GM19023 (cell line): ENCODE results near the gene B3GNT8.
"Not testable (repeated sequence)": the region's sequence is repeated elsewhere in the genome, so short reads cannot be mapped to it uniquely, and the experiment has no call there.

ENCODE experiments used
- ATAC-seq: cut with Tn5 transposase; IDR thresholded peaks from one replicate; pipeline ENCODE4 v1.9.1; 2021; ENCODE audit warnings: mild to moderate bottlenecking, moderate library complexity; ENCODE audit not compliant: unreplicated experiment

Gene B3GNT8

DNA sequence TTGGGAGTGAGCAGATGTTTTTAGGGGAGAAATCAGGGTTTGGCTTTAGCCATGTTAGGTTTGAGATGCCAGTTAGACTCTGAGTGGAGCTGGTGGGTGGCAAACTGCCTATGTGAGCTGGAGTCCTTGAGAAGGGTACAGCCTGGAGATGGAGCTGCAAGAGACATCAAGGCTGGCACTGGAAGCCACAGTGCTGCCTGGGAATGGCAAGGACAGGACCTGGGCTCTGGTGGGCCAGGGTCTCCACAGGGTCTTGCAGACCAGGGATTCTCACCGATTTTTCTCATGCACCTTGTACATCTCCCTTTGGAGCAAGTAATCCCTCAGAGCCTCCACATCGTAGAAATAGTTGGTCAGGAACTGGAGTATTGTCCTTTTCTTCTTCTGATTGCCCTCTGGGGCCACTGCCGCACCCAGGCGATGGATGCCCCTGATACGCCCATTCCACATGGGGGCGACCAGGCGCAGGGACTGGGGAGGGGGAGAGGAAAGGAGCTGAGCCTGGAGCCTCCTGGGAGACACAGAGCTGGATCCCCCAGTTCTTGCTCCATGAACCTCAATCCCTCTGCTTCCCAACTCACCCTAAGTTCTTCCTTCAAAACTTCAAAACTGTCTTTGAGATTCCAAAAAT is 10.9 kb upstream of the B3GNT8 start:
- ATAC-seq: no peak

DNA sequence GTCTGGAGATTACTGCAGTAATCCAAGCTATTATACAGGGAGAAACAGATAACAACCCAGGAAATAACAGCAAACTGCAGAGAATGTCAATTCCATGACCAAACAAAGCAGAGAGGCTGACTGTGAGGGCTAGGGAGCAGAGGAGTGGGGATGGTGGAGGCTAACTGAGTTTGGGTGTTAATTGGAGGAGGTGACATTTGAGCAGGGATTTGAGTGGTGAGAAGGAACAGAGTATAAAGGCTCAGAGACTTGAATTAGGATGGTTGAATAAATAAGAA is 9.4 kb upstream of the B3GNT8 start:
- no peak for ATAC-seq

DNA sequence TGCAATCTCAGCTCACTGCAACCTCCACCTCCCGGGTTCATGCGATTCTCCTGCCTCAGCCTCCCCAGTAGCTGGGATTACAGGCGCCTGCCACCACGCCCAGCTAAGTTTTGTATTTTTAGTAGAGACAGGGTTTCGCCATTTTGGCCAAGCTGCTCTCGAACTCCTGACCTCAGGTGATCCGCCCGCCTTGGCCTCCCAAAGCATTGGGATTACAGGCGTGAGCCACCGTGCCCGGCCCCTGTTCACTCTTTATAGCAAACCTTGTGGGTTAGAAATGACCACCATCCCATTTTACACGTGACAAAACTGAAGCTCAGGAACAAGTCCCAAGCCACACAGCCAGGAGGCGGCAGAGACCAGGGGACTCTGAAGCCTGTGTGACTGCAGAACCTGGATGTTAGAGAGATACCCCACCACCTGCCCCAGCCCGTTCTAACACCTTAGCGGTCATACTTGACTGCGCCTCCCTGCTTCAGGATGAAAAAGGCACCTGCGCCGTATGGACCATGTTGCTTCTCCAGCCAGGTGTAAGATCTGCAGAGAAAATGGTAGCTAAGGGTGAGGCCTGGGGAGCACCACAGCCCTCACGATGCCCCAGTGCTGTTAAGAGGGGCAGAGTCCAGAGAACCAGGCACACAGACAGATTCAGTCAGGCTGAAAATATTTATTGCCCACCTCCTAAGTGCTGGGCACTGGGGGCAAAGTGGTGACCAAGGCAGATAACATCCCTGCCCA is 8.9 kb upstream of the B3GNT8 start:
- ATAC-seq: no peak

DNA sequence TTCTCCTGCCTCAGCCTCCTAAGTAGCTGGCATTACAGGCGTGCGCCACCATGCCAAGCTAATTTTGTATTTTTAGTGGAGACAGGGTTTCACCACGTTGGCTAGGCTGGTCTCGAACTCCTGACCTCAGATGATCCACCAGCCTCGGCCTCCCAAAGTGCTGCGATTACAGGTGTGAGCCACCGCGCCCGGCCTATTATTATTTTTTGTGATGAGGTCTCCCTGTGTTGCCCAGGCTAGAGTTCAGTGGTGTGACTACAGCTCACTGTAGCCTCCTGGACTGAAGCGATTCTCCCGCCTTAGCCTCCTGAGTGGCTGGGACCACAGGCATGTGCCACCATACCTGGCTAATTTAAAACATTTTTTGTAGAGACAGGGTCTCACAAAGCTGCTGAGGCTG is 8.2 kb upstream of the B3GNT8 start:
- ATAC-seq: not testable (repeated sequence)

DNA sequence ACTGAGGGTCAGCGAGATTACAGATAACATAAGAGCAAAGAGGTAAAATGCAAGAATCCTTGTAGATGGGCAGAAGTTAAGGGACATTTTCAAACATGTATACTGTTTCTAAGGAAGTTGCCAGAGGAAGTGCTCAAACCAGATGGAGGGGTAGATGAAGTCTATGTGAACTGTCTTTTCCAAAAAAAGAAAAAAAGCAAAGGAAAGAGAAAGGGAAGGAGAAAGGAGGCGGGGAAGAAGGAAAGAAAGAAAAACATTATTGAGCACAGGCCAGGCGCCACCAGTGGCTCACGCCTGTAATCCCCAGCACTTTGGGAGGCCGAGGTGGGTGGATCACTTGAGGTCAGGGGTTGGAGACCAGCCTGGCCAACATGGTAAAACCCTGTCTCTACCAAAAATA is 7.3 kb upstream of the B3GNT8 start:
- ATAC-seq: no peak

DNA sequence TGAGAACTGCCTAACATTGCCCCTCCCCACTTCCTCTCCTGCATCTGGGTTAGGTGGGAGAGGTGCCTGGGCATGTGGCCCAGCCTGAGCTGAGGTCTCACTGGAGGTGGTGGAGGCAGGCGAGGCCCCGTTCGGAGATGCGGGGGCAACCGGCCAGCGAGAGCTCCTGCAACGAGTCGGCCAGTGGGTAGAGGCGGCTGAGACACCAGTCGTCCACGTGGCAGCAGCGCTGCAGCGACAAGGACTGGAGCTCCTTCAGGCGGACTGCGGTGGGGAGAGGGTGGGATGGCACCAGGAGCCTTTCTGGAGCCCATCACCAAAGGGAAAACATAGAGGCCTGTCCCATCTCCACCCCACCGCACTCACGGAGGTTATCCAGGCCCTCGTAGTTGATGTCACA is 6.0 kb upstream of the B3GNT8 start:
- ATAC-seq: no peak

DNA sequence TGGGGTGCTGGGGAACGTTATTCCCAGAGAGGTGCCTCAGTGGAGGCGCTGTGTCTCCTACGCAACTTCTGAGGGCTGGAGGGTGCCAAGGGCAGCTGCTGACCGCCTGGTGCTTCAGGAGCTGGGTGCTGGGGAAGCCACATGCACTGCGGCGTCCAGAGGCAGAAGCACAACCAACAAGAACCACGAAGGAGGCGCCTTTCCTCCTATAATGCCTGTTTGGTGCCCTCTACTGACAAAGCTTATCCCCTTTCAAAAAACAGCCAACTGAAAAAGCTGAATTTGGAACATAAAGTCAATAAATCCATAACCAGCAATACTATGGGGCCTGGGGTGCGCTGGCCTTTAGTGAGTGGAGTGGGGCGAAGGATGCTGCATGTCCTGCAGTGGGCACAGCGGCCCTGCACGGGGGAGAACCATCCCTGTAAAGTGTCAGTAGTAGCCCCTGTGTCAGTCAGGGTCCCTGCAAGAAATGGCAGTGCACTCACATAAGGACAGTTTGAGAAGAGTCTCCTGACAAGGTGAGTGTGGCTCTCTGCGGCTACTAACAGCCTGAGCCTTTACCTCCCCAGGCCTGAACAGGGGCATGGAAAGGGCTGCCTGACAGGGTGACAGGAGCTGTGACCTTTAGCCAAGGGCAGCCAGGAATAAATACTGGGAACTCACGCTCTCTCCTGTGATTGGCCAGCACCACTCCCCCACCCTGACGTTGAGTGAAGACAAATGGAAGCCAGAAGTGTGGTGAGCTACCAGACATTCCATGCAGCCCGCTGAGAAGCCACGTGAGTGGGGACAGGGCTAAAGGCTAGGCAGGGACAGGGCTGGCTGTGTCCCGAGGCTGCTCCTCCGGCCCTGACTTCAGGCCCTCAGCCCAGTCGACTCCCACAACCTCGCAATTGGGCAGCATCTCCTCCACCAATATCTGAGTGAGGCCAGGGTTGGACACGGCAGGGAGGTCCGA is 4.5 kb upstream of the B3GNT8 start:
- no peak for ATAC-seq

DNA sequence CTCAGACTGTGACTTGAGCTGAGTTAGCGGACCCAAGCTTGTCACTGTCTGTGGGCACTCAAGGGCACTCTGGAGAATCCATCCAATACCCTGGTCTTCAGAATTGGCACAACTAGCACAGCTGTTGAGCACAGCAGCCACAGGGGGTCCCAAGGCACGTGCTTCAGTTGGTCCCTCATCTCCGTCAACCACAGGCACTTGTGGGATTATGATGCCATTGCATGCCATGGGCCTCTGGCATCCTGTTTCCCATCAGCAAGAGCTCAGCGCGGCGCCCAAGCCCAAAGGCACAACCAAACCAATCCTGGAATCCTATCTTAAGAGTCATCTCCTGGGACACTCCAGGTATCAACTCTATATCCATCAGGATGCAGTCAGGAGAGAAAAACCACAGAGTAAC is 3.7 kb upstream of the B3GNT8 start:
- ATAC-seq: no peak

DNA sequence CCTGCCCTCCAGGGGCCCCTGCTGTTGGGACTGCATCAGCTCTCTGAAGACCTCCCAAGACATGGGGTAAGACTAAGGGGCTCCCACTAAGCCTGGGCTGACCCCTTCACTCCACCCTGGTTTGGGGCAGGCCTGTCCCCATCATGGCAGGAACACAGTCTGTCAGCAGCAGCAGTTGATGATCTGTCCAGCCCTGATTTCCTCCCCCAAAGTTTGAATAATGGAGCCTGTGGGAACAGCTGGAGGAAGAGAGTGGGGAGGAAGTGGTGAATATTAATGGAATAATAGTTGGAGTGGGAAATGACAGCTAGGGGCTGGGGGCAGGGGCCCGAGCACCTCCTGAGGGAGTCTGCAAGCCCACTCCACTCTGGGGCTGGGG is 1.3 kb upstream of the B3GNT8 start:
- no peak for ATAC-seq

DNA sequence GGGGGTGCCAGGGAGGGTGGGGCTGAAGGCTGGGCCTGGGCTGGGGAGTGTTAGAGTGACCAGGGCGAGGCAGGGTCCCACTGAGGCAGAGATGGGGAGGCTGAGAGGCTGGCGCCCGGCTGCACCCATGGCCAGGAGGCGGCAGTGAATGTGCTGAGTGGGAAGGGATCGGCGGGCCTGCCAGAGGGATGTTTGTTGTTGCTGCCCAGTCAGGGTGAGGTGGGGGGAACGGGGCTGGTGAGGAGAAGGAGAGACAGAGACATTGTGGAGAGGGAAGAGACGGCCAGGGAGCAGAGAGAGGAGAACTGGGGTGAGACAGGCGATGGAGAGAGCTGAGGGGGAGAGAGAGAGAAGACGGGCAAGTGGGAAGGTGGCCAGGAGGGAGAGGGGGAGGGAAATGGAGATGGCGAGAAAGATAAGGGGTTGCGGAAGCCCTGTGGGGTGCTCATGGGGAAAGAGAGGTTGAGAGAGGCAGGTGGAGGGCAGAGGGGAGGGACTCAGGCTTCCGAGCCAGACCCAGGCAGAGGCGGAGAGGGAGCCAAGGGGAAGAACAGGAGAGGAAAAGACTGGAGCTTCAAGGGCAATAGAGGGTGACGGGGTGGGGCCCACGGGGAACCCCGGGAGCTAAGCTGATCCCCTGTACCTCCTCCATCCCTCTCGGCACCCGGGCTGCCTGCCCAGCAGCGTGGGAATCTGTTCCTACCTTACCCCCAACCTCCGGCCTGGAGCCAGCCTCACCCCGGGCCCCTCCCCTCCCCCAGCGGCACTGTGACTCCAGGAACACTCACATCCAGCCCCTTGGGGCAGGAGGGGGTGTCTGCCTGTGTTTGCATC is 690 bp upstream of the B3GNT8 start:
- ATAC-seq: no peak

DNA sequence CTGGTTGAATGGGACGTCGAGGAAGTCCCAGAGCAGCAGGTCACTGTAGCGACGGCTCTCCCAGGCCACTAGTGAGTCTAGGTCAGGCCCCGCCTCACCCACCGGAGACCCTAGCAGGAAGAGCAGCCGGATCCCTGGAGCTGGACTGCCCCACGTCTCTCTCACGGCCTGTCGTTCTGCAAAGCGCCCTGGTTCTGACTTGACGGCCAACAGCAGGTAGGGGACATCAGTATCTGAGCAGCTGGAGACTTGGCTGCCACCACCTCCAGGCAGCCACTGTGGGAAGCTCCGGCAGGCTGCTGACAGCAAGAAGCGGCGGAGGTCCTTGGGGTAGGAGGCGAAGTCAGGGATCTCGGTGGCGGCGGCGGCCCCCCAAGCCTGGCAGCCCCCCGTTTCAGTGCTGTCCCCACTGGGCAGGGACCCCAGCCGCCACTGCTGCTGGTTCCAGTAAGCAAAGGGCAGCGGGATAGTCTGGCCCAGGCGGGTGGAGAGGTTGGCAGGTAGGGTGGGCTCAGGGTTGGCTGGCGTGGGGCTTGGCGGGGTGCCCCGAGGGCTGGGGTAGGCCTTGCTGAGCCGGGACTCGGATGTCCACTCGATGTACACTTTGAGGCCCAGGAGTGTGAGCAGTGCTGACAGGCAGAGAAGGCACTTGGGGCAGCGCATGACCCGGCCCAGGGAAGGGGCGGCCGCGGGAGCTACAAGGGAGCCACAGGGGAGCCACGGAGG is 895 bp downstream of the B3GNT8 start:
- no peak for ATAC-seq

DNA sequence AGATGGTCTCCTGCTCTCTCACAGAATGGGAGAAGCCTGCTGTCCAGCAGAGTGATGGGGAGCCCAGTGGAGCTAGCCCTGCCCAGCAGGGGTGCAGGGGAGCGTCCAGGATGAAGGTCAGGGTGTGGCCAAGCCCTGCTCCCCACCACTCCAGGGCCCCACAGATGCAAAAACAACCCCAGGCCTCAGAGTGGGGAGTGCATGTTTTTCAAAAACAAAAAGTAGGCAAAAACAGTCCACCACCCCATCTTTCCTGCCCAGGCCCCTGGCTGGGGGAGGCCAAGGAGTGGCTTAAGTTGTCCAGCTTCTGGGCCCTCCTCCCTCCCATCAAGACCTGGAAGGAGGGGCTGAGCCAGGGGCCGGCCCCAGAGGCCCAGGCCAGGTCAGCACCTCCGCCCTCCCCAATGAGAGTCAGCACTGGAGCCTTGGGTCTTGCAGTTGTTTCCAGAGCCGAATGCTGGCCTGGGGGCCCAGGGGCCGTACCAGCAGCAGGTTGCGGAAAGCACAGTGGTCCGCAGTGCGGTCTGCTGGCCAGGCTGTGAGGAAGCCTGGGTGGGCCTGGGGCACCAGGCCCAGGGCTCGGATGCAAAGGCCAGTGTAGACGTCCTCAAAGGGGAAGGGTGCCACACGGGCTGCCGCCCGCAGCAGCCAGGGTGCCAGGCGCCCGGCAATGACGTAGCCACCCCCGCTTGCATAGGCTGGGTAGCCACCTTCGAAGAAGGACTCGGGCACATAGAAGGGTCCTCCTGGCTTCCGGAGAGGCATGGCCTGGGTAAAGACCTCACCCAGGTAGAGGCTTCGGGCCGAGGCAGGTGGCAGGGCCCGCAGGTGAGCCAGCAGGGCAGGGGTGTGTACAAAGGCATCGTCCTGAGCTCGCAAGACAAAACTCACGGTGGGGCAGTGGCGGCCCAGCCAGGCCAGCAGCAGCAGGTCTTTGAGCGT is 1.7 kb downstream of the B3GNT8 start:
- no peak for ATAC-seq

DNA sequence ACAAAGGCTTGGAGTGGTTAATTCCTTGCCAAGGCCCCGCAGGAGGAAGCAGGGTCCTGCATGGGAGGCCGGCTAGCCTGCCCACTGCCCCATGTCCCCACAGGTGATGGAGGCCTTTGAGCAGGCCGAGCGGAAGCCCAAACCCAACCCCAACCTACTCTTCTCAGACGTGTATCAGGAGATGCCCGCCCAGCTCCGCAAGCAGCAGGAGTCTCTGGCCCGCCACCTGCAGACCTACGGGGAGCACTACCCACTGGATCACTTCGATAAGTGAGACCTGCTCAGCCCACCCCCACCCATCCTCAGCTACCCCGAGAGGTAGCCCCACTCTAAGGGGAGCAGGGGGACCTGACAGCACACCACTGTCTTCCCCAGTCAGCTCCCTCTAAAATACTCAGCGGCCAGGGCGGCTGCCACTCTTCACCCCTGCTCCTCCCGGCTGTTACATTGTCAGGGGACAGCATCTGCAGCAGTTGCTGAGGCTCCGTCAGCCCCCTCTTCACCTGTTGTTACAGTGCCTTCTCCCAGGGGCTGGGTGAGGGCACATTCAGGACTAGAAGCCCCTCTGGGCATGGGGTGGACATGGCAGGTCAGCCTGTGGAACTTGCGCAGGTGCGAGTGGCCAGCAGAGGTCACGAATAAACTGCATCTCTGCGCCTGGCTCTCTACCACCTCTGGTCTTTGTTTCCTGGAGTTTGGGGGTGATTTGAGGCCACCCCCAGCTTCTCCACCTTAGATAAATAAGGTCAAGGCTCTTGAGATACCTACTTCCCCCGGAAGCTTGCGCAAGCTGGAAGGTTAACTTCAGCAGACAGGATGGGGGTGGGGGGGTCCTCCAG is 2.6 kb downstream of the B3GNT8 start:
- ATAC-seq: no peak

DNA sequence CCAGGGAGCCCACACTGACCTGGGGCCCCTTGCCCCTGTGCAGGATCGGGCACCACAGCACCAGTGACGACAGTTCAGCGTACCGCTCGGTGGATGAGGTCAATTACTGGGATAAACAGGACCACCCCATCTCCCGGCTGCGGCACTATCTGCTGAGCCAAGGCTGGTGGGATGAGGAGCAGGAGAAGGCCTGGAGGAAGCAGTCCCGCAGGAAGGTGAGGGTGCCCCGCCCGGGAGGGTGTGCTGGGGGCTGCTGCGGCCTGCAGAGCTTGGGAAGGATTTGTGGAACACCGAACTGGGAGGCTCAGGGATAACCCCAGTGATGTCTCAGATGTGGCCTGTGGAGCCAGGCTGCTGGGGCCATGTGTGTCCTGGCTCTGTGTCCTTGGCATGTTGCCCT is 4.2 kb downstream of the B3GNT8 start:
- no peak for ATAC-seq

DNA sequence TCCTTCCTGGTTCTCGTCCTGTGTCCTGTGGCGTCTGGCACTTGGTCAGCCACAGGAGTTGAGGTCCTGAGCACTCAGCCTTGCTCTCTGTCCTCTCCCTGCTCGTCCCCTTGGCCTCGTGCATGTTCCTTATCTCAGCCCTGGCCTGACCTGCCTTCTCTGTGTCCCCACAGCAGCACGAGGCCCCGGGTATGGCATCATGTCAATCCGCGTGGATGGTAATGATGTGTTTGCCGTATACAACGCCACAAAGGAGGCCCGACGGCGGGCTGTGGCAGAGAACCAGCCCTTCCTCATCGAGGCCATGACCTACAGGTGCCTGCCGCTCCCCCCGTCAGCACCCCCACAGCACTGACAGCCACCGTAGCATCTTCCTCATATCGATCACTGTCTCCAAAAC is 4.7 kb downstream of the B3GNT8 start:
- ATAC-seq: no peak

DNA sequence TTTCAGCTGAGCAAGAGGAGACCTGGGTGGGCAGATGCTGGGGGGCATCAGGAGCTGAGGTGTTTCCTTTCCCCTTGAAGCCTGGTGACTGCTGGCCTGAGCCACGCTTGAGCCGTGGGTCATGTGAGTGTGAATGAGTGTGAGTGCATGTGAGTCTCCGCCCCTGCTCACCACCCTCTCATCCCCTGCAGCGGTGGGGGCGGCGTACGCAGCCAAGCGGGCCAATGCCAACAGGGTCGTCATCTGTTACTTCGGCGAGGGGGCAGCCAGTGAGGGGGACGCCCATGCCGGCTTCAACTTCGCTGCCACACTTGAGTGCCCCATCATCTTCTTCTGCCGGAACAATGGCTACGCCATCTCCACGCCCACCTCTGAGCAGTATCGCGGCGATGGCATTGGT is 5.2 kb downstream of the B3GNT8 start:
- no peak for ATAC-seq

DNA sequence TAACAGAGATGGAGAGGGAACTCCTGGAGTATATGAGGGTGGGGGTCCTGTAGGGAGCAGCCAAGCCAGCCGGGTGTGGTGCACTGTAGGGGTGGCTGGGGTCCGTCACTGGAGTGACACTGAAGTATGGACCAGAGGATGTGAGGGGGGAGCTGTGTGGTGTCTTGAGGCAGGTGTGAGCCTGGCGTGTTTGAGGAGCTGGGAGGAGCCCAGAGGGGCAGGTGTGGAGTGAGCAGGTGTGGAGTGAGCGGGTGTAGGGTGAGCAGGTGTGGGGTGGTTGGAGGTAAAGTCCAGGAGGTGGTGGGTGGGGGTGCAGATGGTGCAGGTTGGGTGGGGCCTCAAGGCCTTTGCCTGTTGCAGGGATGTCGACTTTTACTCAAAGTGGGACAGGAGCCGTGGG is 5.9 kb downstream of the B3GNT8 start:
- no peak for ATAC-seq

DNA sequence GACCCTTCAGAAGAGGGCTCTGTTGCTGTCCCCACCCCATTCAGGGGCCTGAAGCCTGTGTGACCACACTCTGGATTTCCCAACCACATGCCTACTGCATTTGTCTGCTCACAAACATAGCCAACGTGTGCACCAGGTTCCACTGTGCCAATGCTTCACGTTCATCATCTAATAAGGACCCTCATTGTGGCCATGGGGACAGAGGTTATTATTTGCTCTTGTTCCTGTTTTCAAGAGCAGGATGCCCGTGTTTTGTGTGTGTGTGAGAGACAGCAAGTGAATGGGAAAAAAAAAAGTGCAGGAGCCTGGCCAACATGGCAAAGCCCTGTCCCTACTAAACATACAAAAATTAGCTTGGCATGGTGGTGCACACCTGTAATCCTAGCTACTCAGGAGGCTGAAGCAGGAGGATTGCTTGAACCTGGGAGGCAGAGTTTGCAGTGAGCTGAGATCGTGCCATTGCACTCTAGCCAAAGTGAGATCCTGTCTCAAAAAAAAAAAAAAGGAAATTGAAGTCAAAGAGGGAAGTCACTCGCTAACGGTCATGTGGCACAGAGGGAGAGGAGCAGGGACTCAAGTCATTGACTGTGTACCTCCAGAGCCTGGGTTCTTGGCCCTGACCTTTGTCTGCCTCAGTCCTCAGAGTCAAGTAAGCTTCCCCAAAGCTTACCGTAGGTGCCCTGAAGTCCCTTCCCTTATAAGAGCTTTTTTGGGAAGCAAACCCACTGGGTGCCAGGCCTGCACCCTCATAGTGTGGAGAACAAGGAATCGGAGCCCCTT is 6.9 kb downstream of the B3GNT8 start:
- ATAC-seq: no peak
